Right atrium auricular region (tissue), 2 donors: Measurements from ENCODE around the gene KRT78. TPM values are rescaled to one million over a fixed set of nuclear protein-coding genes. Genes with fewer than 3 reads are reported as not detected.

ENCODE experiments used
- DNase-seq: peaks from one replicate; pipeline ENCODE4 v3.0.0-alpha.2; 2019; ENCODE audit warnings: low spot score
- H3K27ac ChIP-seq, 2 donors: fragments of 200-600 bp; sonication (generic); 1 replicate in 1 of 2; 2 replicates in 1 of 2; pipeline ENCODE4 v1.5.1; 2016 to 2019
- H3K27me3 ChIP-seq, 2 donors: fragments of 200-600 bp; sonication (generic); one replicate each; pipeline versions ENCODE4 v1.5.1 to v1.6.0; 2017 to 2019
- H3K36me3 ChIP-seq: fragments of 200-600 bp; sonication (generic); one replicate; pipeline ENCODE4 v1.5.1; 2016
- H3K4me1 ChIP-seq, 2 donors: fragments of 200-600 bp; sonication (generic); one replicate each; pipeline versions ENCODE4 v1.5.1 to v1.6.0; 2017 to 2019
- H3K4me3 ChIP-seq, 2 donors: fragments of 200-600 bp; sonication (generic); 1 replicate in 1 of 2; 2 replicates in 1 of 2; pipeline ENCODE4 v1.5.1; 2017 to 2019; ENCODE audit warnings: mild to moderate bottlenecking in 1 of 2, moderate library complexity in 1 of 2
- H3K9me3 ChIP-seq, 2 donors: fragments of 200-600 bp; sonication (generic); one replicate each; pipeline ENCODE4 v1.5.1; 2019
- total RNA-seq, 2 donors: library from RNA; depleted of rRNA; stranded (reverse); fragments of >200 nt; gene quantifications; one replicate each; pipeline ENCODE4 v1.1.0, GENCODE V29; 2016
- TF ChIP-seq, protein P1 (sequence below), 2 donors: fragments of 200-600 bp; sonication (generic); IDR thresholded peaks; one replicate each; pipeline ENCODE4 v1.5.1; 2019; ENCODE audit warnings: antibody characterized with exemption in 2 of 2

Gene KRT78
- total RNA-seq, 2 donors from 2014 or later, result not detected

DNA sequence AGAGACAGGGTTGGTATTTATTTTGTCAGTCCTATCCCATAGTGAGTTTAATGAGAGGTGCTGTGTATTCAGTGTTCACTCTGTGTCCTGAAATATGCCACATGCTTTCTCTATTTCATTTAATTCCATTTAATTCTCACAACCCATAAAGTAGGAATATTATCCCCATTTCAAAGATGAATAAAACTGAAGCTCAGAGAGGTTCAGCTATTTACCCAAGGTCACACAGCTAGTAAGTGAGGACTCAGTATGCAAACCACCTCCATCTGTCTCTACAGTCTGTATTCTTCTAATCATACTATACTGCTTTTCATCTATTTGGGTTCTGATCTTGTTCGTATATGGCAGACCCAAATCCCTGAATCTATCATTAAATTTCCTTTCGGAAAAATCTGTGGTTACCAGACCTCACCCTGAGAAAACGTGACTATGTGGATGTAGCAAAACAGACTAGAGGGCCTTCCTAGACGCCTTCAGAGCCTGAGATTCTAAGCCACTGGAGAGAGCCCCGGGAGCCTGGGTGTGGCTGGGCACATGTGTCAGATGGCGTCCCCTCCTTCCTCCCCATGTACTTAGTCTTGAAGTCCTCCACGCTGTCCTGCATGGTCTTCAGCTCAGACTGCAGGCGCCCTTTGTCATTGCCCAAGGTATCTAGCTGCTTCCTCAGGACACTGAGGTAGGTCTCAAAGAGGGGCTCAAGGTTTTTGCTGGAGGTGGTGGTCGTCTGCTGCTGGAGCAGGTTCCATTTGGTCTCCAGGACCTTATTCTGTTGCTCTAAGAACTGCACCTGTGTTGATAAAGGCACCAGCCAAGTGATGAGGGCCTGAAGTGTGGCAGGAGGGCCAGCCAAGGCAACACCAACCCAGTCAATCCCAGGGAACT lies 37.4 kb downstream of the KRT78 start:
- TF ChIP-seq, protein P1, sequence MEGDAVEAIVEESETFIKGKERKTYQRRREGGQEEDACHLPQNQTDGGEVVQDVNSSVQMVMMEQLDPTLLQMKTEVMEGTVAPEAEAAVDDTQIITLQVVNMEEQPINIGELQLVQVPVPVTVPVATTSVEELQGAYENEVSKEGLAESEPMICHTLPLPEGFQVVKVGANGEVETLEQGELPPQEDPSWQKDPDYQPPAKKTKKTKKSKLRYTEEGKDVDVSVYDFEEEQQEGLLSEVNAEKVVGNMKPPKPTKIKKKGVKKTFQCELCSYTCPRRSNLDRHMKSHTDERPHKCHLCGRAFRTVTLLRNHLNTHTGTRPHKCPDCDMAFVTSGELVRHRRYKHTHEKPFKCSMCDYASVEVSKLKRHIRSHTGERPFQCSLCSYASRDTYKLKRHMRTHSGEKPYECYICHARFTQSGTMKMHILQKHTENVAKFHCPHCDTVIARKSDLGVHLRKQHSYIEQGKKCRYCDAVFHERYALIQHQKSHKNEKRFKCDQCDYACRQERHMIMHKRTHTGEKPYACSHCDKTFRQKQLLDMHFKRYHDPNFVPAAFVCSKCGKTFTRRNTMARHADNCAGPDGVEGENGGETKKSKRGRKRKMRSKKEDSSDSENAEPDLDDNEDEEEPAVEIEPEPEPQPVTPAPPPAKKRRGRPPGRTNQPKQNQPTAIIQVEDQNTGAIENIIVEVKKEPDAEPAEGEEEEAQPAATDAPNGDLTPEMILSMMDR (IDR thresholded peaks at IDR 0.05), result no peak
- Histone ChIP-seq H3K36me3 (no peaks in the 10 kb centered on the region), H3K4me1 (no peaks in the 10 kb centered on the region), H3K9me3 (no peaks in the 10 kb centered on the region), H3K4me3 (no peak overlapping the region), H3K27me3 (no peaks in the 10 kb centered on the region), H3K27ac (no peak overlapping the region)
- no peak for DNase-seq

DNA sequence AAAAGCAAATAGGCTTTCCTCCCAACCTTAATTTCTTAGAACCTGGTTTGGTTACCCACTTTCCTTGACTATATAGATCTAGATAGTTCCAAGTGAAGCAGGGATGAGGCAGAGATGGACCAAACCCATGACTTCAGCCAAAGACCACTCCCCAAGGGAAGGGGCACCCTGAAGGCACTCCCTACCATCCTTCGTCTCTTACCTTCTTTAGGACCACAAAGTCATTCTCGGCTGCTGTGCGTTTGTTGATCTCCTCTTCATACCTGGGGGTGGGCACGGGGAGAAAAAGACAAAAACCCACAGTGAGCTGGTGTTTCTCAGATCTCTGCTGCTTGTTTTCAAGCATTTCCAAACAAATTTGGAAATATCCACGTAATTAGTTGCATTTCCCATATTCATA lies 38.2 kb downstream of the KRT78 start:
- TF ChIP-seq, protein P1 (IDR thresholded peaks at IDR 0.05), result no peak
- no peak for DNase-seq
- Histone ChIP-seq H3K4me1 (no peaks in the 10 kb centered on the region), H3K4me3 (no peak overlapping the region), H3K27ac (no peak overlapping the region), H3K9me3 (no peaks in the 10 kb centered on the region), H3K36me3 (no peaks in the 10 kb centered on the region), H3K27me3 (no peaks in the 10 kb centered on the region)

DNA sequence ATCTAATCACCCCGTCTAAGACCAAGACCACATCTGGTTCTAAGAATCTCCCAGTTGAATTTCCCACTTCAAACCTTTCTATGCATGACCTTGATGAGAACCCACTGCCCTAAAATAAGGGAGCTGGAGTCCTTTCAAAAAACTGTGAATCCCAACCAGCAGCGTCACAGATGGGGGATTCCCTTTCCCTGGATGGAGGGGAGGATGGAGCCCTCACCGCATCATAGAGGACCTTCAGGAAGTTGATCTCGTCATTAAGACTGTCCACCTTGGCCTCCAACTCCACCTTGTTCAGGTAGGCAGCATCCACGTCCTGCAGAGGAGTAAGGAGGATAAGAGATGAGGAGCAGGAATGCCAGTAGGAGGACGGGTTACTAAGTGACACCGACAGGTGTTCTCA lies 39.6 kb downstream of the KRT78 start:
- H3K4me3 ChIP-seq, result no peak overlapping the region
- no peak for DNase-seq
- TF ChIP-seq, protein P1 (IDR thresholded peaks at IDR 0.05), result no peak

DNA sequence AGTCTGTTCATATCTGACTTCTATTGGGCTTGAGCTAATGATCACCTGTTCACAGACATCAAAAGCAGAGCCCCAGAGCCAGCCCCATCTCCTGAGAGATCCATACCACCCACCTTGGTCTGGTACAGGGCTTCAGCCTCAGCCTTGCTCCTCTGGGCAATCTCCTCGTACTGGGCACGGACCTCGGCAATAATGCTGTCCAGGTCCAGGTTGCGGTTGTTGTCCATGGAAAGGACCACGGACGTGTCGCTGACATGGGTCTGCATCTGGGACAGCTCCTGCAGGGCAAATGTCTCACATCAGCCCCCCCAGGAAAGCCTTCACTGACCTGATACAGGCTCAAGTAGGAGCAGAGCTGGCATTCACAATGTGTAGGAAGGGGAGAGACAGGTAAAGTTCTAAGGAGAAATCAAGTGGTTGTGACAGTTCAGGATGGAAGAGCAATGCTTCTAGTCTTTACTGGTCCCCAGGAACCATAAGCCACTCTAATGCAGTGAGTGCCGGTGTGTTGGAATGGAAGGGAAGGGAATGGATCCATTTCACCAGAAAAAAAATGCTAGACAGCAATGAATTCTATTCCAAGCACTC lies 40.1 kb downstream of the KRT78 start:
- no peak overlapping the region for H3K4me3 ChIP-seq

More for the DNA sequence above, 39.6 kb downstream of the KRT78 start:
- no peak overlapping the region for H3K27ac ChIP-seq
- H3K36me3 ChIP-seq, result no peaks in the 10 kb centered on the region
- H3K4me1 ChIP-seq, result no peaks in the 10 kb centered on the region
- H3K9me3 ChIP-seq, result no peaks in the 10 kb centered on the region
- no peaks in the 10 kb centered on the region for H3K27me3 ChIP-seq

DNA sequence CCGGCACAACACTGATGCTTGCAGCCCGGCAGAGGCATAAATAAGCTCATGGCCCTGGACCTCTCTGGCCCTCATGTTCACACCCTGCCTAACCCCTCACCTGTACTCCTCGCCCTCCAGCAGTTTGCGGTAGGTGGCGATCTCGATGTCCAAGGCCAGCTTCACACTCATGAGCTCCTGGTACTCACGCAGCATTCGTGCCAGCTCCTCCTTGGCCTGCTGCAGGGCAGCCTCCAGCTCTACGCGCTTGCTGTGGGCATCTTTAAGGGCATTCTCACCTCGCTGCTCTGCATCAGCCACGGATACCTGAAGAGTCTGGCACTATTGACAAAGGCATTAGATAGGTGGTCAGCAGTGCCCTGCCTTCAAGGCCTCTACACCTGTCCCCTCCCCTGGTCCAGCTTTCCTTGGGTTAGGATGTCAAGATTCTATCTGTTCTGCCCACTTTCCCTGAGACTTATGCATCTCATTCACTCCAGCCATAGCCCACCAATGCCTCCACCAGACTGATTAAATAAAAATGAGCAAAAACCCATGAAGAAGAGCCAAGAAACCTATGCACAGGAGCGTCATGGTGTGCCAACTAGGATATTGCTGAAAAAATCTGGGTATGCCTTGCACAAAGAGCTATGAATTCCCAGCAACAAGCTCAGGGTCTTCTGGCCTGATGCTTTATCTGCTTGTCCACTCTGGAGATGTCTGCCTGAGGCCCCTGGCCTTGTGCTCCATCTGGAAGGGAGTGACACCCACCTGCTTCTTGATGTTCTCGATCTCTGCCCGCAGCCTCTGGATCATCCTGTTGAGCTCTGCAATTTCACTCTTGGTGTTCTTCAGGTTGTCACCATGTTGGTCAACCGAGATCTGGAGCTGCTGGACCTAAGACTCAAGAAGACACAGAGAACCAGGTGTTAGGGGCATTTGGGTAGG lies 41.0 kb downstream of the KRT78 start:
- no peak for DNase-seq
- Histone ChIP-seq H3K27me3 (no peaks in the 10 kb centered on the region), H3K9me3 (no peaks in the 10 kb centered on the region), H3K27ac (no peak overlapping the region), H3K4me3 (no peak overlapping the region), H3K4me1 (no peaks in the 10 kb centered on the region), H3K36me3 (no peaks in the 10 kb centered on the region)
- TF ChIP-seq, protein P1 (IDR thresholded peaks at IDR 0.05), result no peak

More for the DNA sequence above, 40.1 kb downstream of the KRT78 start:
- Histone ChIP-seq H3K27ac (no peak overlapping the region), H3K4me1 (no peaks in the 10 kb centered on the region), H3K9me3 (no peaks in the 10 kb centered on the region), H3K36me3 (no peaks in the 10 kb centered on the region), H3K27me3 (no peaks in the 10 kb centered on the region)
- TF ChIP-seq, protein P1 (IDR thresholded peaks at IDR 0.05), result no peak
- no peak for DNase-seq
